Measurements from ENCODE around the gene DUSP15.

DNA sequence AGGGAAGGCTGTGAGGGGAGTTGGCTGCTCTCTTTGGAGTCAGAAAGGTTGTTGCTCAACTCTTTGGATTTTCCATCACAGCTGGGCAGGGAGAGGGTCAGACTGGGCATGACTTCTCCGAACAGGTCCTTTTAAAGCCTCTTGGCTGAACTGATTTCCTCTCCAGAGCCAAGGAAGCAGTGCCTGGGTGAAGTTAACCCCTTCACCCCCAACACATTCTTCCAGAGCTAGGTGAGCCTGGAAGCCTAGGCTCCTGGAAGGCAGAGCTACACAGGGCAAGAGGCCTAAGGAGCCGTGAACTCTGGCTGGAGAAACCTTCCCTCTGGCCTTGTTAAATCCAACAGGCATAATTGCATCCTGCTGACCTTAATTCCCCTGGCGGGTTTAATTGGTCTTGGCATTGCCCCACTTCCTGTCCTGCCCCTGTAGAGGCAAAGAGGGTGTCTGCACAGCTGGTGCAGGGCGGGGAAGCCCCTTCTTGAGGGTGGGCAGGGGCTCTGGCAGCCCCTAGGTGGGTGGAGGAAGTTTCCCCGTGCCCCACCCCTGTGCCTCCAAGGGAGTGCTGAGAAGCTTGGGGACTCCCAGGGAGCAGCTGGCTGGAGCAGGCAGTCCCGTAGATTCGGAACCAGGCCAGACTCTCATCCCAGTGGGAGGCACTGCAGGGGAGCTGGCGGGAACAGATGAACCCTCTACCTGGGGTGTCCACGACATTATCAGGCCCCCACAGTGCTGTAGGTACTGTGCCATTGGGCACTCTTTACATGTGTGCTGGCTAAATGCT is 54.7 kb downstream of the DUSP15 start:
- TF ChIP-seq GATA2 (IDR thresholded peaks at IDR 0.05; ENCODE audit: low read depth, low read length), result no peak
- TF ChIP-seq GATA3 (IDR thresholded peaks at IDR 0.05; ENCODE audit: low read depth, low read length), result no peak
